Activated CD4-positive, CD25-positive, alpha-beta regulatory T cell treated with anti-CD3 and anti-CD28 coated beads, Interleukin-2, amount 50 U/mL, for 16 hours (primary cell): ENCODE results near the gene ANO1.
"Not testable (repeated sequence)": the region's sequence is repeated elsewhere in the genome, so short reads cannot be mapped to it uniquely, and the experiment has no call there.

Source experiments
- DNase-seq: peaks from one replicate; pipeline ENCODE4 v3.0.0-alpha.2; 2020; ENCODE audit warnings: low read depth, low spot score

Gene ANO1

DNA sequence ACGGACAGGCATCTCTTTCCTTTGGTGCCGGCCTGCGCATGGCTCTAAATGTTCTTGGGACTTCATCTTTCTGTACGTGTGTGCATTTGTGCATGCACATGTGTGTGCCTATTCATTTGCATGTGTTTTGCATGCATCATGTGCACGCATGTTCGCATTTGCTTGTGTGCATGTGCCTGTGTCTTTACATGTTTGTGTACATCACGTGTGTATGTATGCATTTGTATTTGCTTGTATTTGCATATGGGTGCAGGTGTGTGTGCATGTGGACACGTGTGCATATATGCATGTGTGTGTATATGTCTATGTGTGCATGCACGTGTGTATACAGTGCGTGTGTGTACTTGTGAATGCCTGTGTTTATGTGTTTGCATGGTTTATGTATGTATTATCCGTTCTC, 111.5 kb downstream of the ANO1 start:
- DNase-seq = no peak

DNA sequence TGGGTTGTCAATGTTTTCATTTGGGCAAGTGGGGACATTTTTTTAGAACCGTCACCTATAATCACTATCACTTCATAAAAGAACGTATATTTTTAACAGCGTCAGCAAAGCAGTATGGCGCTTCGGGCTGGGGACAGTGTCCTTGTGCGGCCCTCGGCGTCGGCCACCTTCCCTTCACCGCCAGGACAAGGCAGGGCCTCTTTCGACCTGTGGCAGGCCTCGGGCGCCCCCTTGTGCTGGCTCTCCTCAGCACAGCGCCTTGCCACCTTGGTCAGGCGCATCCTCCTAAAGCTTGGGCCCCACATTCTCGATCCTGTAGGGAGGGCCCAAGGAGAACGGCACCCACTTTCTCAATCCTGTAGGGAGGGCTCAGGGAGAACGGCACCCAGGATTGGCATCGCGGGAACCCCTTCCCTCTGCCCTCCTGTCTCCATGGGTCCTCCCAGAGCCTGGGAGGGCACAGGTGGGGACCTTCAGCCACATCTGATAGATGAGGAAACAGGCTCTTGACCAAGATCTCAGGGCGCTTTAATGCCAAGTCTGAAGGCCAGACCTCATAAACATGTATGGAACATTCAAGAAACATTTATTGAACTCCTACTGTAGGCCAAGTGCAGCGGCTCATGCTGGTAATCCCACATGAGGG, 113.5 kb downstream of the ANO1 start:
- peak; percentile 6 for DNase-seq

DNA sequence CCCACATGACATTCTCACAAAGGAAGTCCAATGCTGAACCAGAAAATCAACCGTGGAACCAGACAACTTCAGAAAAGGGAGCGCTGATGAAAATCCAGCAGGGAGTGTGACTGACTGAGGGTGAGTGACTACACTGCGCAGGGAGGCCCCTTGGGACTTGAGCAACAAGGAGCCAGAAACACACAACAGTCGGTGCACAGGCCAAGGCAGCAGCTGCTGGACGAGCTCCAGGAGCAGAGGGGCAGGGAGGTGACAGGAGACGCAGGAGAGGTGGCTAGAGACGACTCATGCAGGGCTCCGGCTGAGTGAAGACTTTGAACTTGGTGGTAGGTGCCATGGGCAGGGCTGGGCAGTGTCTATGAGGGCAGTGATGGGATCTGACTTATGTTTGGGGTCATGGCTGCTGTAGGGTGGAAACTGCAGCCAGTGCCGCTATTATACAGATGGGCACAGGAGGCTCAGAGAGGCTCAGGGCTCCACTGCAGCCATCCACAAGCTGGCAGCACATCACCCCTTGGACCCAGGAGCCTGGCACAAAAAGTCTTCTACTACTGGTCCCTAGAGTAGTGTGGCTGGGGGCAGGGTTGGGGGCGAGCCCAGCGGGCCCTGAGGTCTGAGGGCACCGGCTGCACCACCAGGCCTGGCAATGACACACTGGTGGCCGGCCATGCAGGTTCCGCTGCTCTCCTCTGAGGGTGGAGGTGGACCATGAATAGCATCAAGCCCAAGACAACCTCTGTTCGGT, 114.7 kb downstream of the ANO1 start:
- no peak for DNase-seq

DNA sequence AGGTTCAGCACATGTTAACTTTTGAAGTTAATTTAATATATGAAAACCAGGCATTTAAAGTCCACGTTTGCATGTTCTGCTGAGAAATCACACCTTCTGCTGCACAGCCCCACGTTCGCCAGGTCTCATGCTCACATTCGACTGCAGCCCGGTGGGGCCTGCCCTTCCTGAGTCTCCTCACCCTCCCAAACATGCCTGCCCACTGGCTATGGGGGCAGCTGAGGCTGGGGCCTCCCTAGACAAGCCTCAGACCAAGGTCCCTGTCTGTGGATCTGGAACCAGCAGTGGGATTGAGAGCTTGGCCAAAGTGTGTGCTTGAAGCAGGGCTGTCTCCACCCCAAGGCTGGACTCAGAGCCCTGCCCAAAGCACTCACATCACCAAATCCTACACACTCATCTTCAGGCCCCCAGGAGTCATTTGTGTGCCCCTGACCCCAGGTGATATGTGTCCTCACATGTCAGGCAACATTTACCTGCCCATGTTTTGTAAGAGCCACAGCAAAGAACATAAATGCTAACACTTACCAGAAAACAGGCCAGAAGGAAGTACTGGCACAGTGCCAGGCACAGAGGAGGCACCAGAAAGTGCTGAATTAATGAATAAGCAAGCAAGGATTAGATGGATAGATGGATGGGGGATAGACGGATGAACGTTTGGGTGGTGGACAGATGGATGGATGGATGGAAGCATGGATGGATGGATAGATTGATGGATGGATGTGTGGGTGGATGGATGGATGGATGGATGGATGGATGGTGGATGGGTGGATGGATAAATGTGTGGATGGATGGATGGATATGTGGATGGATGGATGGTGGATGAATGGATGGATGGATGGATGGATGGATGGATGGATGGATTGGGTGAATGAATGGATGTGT, 115.5 kb downstream of the ANO1 start:
- no peak for DNase-seq

DNA sequence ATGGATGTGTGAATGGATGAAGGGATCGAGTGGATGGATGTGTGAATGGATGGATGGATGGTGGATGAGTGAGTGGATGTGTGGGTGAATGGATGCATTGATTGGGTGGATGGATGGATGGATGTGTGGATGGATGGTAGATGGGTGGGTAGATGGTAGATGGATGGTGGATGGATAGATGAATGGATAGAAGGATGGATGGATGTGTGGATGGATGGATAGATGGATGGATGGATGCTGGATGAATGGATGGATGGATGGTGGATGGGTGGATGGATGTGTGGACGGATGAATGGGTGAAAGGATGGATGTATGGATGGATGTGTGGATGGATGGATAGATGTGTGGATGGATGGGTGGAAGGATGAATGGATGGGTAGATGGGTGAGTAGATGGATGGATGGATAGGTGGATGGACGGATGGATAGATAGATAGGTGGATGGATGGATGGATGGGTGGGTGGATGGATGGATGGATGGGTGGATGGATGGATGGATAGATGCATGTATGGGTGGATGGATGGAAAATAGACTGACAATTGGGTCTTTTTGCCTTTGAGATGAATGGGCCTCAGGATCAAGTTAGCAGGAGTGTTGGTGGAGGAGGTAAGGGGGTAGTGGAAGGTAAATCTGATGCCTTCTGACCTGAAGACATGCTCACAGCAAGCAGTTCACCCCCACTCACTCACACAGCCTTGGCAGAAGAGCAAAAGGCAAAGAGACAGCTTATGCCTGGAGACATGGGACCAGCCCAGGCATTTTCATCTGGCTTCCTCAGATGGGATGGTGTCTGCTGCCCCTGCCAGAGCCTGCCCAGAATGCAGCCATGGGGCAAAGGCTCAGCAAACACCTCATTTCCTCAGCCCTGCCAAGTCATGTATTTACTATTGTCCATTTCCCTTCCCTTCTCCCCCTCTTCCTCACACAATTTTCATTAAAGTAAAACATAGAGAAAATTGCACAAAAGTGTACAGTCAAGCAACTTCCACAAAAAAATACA, 117.0 kb downstream of the ANO1 start:
- DNase-seq = no peak

DNA sequence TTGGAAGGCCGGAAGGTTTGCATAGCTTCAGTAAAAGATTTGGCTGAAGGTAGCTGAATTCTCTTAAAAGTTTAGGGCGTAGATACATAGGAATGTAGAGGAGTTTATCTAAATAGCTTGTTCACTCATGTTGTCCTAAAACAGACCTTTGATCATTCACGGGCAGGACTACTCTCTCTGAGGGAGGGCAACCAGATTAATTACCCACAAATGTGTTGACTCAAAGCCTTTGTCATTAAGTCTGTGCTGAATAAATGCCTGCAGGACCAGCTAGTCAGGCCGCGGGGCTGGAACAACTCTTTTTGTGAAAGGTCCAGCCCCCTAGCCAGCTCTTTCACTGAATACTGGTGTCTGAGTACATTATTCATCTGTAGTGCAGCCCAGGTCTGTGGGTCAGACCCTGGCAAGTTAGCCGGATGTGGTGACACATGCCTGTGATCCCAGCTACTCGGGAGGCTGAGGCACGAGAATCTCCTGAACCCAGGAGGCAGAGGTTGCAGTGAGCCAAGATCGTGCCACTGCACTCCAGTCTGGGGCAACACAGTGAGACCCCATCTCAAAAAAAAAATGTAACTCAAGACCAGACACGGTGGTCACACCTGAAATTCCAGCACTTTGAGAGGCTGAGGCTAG, 122.2 kb downstream of the ANO1 start:
- no peak for DNase-seq

DNA sequence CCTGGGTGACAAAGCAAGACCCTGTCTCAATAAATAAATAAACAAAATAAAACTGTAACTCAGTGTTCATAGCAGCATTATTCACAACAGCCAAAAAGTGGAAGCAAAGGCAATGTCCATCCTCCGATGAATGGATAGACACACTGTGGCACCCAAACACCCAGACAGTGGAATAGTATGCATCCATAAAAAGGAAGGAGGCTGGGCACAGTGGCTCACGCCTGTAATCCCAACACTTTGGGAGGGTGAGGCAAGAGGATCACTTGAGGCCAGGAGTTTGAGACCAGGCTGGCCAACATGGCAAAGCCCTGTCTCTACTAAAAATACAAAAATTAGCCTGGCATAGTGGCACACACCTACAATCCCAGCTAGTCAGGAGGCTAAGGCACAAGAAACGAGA, 122.9 kb downstream of the ANO1 start:
- DNase-seq = not testable (repeated sequence)

DNA sequence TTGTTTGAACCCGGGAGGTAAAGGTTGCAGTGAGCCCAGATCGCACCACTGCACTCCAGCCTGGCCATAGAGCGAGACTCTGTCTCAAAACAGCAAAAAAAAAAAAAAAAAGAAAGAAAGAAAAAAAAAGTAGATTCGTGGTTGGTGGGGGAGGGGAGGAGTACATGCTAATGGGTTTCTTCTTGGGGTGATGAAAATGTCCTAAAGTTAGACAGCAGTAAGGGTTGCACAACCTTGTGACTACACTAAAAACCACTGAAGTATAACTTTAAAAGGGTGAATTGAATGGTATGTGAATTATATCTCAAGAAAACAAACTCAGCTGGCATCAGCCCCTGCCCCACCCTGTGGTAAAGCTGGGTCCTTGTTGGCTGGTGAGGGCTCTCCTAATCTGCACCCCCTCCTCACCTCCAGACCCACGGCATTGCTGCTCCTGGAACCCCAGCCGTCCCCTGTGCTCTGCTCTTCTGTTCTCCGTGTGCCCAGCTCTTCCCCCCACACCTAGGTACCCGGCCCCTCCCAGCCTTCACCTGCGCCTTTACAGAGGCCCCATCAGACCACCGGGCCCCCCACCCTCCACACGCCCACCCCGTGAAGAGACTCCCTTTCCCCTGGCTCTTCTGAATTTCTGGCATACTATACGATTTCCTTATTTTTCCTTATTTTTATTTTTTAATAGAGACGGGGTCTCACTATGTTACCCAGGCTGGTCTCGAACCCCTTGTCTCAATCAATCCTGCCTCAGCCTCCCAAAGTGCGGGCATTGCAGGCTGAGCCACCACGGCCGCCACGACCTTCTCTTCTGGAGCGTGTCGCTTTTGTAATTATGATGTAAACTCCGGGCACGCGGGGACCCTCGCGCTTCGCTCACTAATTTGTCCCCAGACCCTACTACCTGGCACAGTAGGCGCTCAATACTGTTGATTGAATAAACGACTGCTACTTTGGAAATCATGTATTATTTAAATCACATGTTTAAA, 124.1 kb downstream of the ANO1 start:
- no peak for DNase-seq

DNA sequence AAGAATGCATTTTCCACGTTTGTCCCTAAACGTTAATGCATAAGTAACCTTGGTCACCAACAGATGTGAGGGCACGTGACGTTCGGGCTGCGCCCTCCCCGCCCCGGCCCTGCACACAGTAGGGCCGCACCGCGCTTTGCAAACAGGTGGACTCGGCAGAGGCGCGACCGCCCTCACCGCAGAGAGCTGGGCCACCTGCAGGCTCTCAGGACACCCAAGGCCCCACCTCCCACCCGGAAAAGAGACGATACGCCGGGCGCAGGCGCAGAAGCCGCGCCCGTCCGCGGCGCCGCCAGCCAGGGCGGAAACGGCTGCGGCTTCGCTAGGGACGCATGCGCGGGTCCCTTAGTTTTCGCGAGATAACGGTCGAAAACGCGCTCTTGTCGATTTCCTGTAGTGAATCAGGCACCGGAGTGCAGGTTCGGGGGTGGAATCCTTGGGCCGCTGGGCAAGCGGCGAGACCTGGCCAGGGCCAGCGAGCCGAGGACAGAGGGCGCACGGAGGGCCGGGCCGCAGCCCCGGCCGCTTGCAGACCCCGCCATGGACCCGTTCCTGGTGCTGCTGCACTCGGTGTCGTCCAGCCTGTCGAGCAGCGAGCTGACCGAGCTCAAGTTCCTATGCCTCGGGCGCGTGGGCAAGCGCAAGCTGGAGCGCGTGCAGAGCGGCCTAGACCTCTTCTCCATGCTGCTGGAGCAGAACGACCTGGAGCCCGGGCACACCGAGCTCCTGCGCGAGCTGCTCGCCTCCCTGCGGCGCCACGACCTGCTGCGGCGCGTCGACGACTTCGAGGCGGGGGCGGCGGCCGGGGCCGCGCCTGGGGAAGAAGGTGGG, 125.0 kb downstream of the ANO1 start, which contains the start of gene FADD:
TSS of gene FADD (plus strand) at position 377 of the 831 bp plus-strand sequence. CDS start at position 541, 164 bp downstream.
- peak; percentile 81 for DNase-seq

DNA sequence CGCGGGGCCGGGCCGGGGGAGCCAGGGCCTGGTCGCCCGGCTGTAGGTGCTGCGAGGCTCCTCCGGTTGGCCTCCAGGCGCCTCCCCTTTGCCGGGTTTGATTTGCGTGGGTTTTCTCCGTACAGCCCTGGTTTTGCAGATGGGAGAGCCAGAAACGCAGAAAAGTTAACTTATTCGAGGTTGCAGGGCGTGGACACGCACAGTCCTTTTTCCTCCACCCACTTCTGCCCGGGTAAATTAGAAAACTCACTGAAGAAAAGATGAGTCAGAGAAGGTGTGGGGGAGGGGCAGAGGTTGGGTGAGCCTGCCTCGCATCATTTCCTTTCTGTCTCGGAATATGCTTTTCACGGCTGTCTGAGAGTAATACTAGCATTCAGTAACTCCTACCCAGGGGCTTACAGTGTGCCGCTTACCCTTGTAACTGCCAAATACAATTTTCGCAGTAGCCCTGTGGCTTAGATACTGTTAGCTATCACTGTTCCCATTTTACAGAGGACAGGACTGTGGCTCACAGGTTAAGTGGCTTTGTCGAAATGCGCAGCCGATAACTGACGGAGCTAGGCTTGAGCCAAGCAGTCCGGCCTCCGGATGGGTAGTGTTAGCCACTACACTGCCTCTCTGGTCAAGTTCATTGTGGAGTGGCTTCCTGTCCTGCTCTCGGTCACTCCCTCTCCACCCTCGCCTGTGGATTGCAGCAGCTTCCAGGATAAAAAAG, 125.8 kb downstream of the ANO1 start:
- peak; percentile 86 for DNase-seq

DNA sequence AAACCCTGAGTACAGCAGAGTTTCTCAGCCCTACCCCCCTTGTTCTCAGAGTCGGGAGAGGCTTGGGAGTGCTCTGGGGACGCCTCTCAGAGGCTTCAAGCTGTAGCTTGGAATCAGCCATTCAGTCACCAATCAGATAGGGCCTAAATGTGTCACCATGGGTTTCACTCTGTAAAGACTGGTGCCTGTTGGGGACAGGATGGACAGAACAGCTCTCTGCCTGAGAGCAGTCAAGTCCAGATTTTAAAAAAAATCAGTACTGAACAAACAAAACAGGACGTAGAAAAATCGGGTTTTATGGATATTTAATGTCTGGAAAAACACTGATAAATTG, 126.3 kb downstream of the ANO1 start:
- no peak for DNase-seq

DNA sequence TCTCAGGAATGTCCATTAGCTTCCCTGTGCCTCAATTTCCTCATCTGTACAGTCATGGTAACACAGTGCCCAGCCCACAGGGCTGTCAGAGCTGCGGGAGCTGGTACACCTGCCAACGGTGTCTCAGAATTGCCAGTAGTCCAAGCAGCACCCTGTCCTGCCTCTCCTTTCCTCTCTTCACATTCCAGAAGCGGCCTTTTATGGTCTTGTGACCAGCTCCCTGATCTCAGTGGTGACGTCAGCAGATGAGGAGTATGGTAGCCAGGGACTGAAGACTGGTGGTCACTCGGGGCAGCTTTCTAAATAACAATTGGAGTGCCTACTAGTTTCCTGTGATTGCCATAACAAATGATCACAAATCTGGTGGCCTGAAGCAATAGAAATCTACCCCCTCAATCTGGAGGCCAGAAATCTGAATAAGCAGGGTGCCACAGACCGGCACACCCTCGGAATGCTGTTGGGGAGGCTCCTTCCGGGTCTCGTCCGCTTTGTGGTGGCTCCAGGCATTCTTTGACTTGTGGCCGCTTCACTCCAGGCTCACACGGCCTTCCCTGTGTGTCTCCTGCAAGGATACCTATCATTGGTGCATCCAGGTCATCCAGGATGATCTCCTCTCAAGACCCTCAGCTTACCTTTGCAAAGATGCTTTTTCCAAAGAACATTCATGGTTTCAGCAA, 127.1 kb downstream of the ANO1 start:
- no peak for DNase-seq

DNA sequence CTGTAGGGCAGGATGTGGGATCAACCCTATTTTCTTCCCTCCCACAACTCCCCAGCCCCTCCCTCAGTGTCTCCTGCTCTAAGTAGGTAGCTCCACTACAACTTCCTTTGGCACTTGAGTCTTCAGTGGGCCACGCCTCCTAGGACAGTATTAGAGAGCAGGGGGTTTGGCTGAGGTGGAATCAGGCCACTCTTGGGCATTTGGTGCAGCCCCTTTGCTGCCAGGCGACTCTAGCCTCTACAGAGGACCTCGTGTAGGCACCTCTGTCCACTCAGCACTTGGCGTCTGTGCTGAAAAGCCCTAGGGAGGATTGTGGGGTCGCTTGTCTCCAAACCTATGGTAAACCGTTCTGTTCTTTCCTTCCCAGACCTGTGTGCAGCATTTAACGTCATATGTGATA, 127.6 kb downstream of the ANO1 start:
- no peak for DNase-seq

DNA sequence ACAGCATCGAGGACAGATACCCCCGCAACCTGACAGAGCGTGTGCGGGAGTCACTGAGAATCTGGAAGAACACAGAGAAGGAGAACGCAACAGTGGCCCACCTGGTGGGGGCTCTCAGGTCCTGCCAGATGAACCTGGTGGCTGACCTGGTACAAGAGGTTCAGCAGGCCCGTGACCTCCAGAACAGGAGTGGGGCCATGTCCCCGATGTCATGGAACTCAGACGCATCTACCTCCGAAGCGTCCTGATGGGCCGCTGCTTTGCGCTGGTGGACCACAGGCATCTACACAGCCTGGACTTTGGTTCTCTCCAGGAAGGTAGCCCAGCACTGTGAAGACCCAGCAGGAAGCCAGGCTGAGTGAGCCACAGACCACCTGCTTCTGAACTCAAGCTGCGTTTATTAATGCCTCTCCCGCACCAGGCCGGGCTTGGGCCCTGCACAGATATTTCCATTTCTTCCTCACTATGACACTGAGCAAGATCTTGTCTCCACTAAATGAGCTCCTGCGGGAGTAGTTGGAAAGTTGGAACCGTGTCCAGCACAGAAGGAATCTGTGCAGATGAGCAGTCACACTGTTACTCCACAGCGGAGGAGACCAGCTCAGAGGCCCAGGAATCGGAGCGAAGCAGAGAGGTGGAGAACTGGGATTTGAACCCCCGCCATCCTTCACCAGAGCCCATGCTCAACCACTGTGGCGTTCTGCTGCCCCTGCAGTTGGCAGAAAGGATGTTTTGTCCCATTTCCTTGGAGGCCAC, 128.3 kb downstream of the ANO1 start:
- DNase-seq = no peak

DNA sequence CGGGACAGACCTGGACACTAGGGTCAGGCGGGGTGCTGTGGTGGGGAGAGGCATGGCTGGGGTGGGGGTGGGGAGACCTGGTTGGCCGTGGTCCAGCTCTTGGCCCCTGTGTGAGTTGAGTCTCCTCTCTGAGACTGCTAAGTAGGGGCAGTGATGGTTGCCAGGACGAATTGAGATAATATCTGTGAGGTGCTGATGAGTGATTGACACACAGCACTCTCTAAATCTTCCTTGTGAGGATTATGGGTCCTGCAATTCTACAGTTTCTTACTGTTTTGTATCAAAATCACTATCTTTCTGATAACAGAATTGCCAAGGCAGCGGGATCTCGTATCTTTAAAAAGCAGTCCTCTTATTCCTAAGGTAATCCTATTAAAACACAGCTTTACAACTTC, 128.9 kb downstream of the ANO1 start:
- no peak for DNase-seq

DNA sequence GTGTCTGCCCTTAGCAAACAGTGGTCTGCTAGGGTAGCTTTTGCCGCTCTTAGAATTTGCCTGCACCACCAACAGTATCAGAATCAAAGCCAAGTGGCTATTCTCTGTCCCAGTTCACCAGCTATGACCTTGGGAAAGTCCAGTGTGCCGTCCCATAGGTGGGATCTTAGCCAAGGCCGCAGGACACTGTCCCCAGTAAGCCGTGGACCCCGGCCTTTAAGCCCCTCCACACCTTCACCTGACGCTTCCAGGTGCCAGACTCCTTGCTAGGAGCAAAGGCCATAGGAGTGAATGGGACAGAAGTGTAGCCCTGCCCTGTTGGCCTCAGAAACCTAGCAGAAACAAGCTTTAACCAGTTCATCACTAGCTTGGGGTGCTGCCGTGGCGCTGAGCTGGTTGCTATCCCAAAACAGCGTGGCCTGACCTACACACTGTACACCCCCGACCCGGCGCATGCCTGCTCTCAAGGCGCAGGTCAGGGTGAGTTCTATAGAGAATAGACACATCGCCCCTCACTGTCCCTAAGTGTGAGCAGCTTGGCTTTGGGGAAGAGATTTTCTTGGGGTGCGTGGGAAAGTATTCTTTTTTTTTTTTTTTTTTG, 129.5 kb downstream of the ANO1 start:
- DNase-seq = no peak
